RPMI7951 (cell line): ENCODE data around the gene CNGB1. TPM values are rescaled to one million over a fixed set of nuclear protein-coding genes. Genes with fewer than 3 reads are reported as not detected.

ENCODE experiments used
- total RNA-seq: library from RNA; depleted of rRNA; stranded (reverse); fragments of >200 nt; shearing (Covaris generic); gene quantifications from 2 replicates; pipeline ENCODE4 v1.2.3, GENCODE V29; 2014; rRNA removed

CNGB1 gene
- total RNA-seq, 1 experiment from 2014 or later = not detected

Other genes with a start within 250 kb of the CNGB1 start
- 17.7 and 19.8 TPM in 2 replicates for gene KATNB1, start 235.4 kb downstream of the CNGB1 start, total RNA-seq
- 49.3 and 58.5 TPM in 2 replicates for gene KIFC3, start 168.6 kb downstream of the CNGB1 start, total RNA-seq
- 1.1 and 1.3 TPM in 2 replicates for gene ZNF319, start 29.5 kb upstream of the CNGB1 start, total RNA-seq
- gene USB1, start 30.3 kb upstream of the CNGB1 start, total RNA-seq = 28.6 and 31.0 TPM in 2 replicates
- gene MMP15, start 54.6 kb upstream of the CNGB1 start, total RNA-seq = 2.6 and 7.7 TPM in 2 replicates
- gene CFAP20, start 158.3 kb upstream of the CNGB1 start, total RNA-seq = 82.2 and 110 TPM in 2 replicates
- gene CSNK2A2, start 227.0 kb upstream of the CNGB1 start, total RNA-seq = 15.6 and 15.8 TPM in 2 replicates